ENCODE data around the gene CLIP2.
"Not testable (repeated sequence)": the region's sequence is repeated elsewhere in the genome, so short reads cannot be mapped to it uniquely, and the experiment has no call there.

The CLIP2 gene

DNA sequence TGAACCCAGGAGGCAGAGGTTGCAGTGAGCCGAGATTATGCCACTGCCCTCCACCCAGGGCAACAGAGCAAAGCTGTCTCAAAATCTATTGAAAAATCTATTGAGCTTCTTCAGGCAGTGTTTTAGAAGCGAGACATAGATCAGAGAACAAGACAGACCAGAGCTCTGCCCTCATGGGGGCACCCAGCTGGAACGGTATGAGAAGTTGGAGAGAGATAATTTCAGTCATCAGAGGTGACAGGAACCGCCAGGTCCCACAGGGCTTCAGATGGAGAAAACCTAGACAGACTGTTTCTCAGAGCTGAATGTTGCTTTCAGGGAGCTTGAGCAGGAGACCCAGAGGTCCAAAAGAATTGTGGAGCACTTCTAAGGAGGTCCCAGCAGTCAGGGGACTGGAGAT is 150.3 kb downstream of the CLIP2 start:
- ATAC-seq = no peak
- TF ChIP-seq, protein P1, sequence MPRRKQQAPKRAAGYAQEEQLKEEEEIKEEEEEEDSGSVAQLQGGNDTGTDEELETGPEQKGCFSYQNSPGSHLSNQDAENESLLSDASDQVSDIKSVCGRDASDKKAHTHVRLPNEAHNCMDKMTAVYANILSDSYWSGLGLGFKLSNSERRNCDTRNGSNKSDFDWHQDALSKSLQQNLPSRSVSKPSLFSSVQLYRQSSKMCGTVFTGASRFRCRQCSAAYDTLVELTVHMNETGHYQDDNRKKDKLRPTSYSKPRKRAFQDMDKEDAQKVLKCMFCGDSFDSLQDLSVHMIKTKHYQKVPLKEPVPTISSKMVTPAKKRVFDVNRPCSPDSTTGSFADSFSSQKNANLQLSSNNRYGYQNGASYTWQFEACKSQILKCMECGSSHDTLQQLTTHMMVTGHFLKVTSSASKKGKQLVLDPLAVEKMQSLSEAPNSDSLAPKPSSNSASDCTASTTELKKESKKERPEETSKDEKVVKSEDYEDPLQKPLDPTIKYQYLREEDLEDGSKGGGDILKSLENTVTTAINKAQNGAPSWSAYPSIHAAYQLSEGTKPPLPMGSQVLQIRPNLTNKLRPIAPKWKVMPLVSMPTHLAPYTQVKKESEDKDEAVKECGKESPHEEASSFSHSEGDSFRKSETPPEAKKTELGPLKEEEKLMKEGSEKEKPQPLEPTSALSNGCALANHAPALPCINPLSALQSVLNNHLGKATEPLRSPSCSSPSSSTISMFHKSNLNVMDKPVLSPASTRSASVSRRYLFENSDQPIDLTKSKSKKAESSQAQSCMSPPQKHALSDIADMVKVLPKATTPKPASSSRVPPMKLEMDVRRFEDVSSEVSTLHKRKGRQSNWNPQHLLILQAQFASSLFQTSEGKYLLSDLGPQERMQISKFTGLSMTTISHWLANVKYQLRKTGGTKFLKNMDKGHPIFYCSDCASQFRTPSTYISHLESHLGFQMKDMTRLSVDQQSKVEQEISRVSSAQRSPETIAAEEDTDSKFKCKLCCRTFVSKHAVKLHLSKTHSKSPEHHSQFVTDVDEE (CRISPR knock-in tag; IDR thresholded peaks at IDR 0.05) = no peak
- TF ChIP-seq ZFP30 (CRISPR knock-in tag; IDR thresholded peaks at IDR 0.05) = no peak
- TF ChIP-seq TOX (CRISPR knock-in tag; IDR thresholded peaks at IDR 0.05; ENCODE audit: borderline replicate concordance) = no peak
- no peak for TF ChIP-seq ZC3H10 (CRISPR knock-in tag; IDR thresholded peaks at IDR 0.05)
- TF ChIP-seq ZFP3 (CRISPR knock-in tag; IDR thresholded peaks at IDR 0.05) = no peak
- TF ChIP-seq CSDC2 (CRISPR knock-in tag; IDR thresholded peaks at IDR 0.05) = no peak
- TF ChIP-seq BACH2 (CRISPR knock-in tag; IDR thresholded peaks at IDR 0.05; ENCODE audit: borderline replicate concordance) = no peak
- TF ChIP-seq TCF4 (CRISPR knock-in tag; IDR thresholded peaks at IDR 0.05; ENCODE audit: borderline replicate concordance) = no peak
- no peak for TF ChIP-seq CREB5 (CRISPR knock-in tag; IDR thresholded peaks at IDR 0.05; ENCODE audit: low read depth)
- TF ChIP-seq ARNTL (CRISPR knock-in tag; IDR thresholded peaks at IDR 0.05; ENCODE audit: borderline replicate concordance, low read depth) = no peak
- no peak for TF ChIP-seq POU6F1 (CRISPR knock-in tag; IDR thresholded peaks at IDR 0.05; ENCODE audit: borderline replicate concordance, low read depth)

GRCh38 chr7:74440143-74440542 is 150.9 kb downstream of the CLIP2 start:
- not testable (repeated sequence) for ATAC-seq

DNA sequence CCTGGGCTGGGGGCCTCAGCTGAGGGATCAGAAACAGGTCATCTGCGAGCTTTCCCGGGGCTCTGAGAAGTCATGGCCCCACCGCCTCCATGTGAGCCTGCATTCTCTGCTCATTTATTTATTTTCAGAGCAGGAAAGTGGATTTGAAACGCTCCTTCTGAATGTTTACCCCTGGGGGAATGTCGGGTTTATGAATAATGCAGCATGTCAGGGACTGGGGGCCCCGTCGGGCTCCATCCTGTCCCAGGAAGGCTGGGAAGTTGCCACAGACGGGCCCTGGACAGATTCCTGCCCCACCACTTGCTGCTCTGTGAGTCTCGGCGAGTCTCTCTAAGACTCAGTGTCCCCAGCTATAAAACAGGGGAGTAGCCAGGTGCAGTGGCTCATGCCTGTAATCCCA is 152.6 kb downstream of the CLIP2 start:
- TF ChIP-seq, protein P1 (CRISPR knock-in tag; IDR thresholded peaks at IDR 0.05) = no peak
- TF ChIP-seq ESRRG (CRISPR knock-in tag; IDR thresholded peaks at IDR 0.05) (no peak), ZNF565 (CRISPR knock-in tag; conservative IDR thresholded peaks at IDR 0.05; ENCODE audit: low read depth) (no peak), ZNF70 (CRISPR knock-in tag; IDR thresholded peaks at IDR 0.05) (no peak), RARB (CRISPR knock-in tag; IDR thresholded peaks at IDR 0.05) (no peak), GLIS3 (CRISPR knock-in tag; IDR thresholded peaks at IDR 0.05) (no peak), ZFP30 (CRISPR knock-in tag; IDR thresholded peaks at IDR 0.05) (no peak), ZC3H10 (CRISPR knock-in tag; IDR thresholded peaks at IDR 0.05) (no peak), SNAI2 (CRISPR knock-in tag; IDR thresholded peaks at IDR 0.05) (no peak), BACH2 (CRISPR knock-in tag; IDR thresholded peaks at IDR 0.05; ENCODE audit: borderline replicate concordance) (no peak), ISL1 (CRISPR knock-in tag; IDR thresholded peaks at IDR 0.05) (no peak), TOX (CRISPR knock-in tag; IDR thresholded peaks at IDR 0.05; ENCODE audit: borderline replicate concordance) (no peak), PATZ1 (CRISPR knock-in tag; IDR thresholded peaks at IDR 0.05; ENCODE audit: borderline replicate concordance) (no peak), ZNF8 (CRISPR knock-in tag; IDR thresholded peaks at IDR 0.05) (no peak), PPARA (CRISPR knock-in tag; IDR thresholded peaks at IDR 0.05; ENCODE audit: borderline replicate concordance) (no peak)
- no peak for ATAC-seq

Data from SK-N-SH treated with all-trans-retinoic acid at 6 μM for 48 hours (cell line).